Activated T-helper 1 cell treated with anti-CD3 and anti-CD28 coated beads, Interleukin-12 subunit alpha, Interleukin-12 subunit beta, Interleukin-2, Interleukin-4 antibody, amounts not matched to agents 30 ng/mL and 10 ng/mL and 1 ng/mL, durations not matched to agents 14 hours and 24 hours and 36 hours (primary cell): ENCODE results near the gene TSPAN1. TPM values are rescaled to one million over a fixed set of nuclear protein-coding genes. Genes with fewer than 3 reads are reported as not detected.

ENCODE experiments used
- DNase-seq: peaks from one replicate; pipeline ENCODE4 v3.0.0; 2021; ENCODE audit warnings: low spot score
- H3K27ac Mint-ChIP-seq: one replicate; pipeline ENCODE4 v1.8.0; 2021; ENCODE audit warnings: mild to moderate bottlenecking, mixed read lengths
- H3K27me3 Mint-ChIP-seq: one replicate; pipeline ENCODE4 v1.8.0; 2022; ENCODE audit warnings: mild to moderate bottlenecking, moderate library complexity, mixed read lengths; ENCODE audit not compliant: insufficient read depth
- H3K36me3 Mint-ChIP-seq: one replicate; pipeline ENCODE4 v1.8.0; 2021; ENCODE audit warnings: low read depth, mixed read lengths
- H3K4me1 Mint-ChIP-seq: one replicate; pipeline ENCODE4 v1.8.0; 2021; ENCODE audit warnings: low read depth, mixed read lengths
- H3K4me3 Mint-ChIP-seq: one replicate; pipeline ENCODE4 v1.8.0; 2021; ENCODE audit warnings: mild to moderate bottlenecking, moderate library complexity, mixed read lengths
- H3K9me3 Mint-ChIP-seq: one replicate; pipeline ENCODE4 v1.8.0; 2021; ENCODE audit warnings: mixed read lengths
- intact Hi-C: fragments of 100-400 bp; cut with micrococcal nuclease; formaldehyde crosslinking; loops from one replicate; pipeline ENCODE4 v1.15.1; 2024
- total RNA-seq: library from RNA; stranded (reverse); gene quantifications from 2 replicates; pipeline ENCODE4 v1.2.3, GENCODE V29; 2022

Gene TSPAN1
- total RNA-seq: not detected in 2 replicates

DNA sequence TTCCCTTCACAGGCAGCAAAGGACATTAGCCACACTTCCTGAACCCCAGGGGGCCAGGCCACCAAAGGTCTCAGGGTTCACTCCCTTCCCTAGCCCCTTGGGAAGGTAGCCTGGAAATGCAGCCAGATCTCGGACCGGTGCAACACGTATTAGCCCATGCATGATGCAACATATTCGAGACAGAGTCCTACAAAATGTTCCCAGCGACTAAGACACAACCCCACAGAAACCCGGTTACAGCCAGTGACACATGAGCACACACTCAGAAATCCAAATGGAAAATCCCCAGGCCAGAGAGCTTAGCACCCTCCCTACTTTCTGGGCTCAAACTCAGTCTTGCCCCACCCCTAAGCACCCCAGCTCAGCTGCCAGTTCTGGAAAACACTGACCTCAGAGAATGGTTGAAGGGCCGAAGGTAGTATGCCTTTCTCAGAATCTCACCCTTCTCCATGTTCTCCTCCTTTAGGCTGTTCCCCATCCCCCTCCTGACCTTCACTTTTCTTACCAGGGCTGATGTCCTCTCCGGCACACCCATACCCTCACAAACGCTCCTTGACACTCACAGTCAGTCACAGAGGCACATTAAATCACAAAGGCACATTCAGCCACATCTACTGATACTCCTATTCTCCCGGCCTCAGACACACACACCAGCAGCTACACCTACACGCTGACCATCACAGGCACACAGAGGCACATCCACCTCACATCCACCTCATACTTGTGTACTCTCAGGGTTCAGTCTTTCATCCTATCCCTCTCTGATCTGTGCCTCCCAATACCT, at the start of gene TSPAN1:
Gene TSPAN1 (plus strand): TSS at position 640 of the 784 bp plus-strand sequence. CDS start 6,021 bp downstream, outside the sequence.
- Mint-ChIP-seq H3K9me3 (no peaks in the 10 kb centered on the region), H3K4me3 (no peak within 1 kb of the TSS), H3K27me3 (peaks cover 12% of the 10 kb centered on the region), H3K4me1 (no peaks in the 10 kb centered on the region), H3K27ac (no peak within 1 kb of the TSS), H3K36me3 (no peaks in the 10 kb centered on the region)
- no peak for DNase-seq
- intact Hi-C loops: no loop called here

- no peak for DNase-seq
- H3K27me3 Mint-ChIP-seq: peaks cover 46% of the 10 kb centered on the region
- no peak overlapping the region for H3K27ac Mint-ChIP-seq
- no peaks in the 10 kb centered on the region for H3K36me3 Mint-ChIP-seq
- H3K9me3 Mint-ChIP-seq: no peaks in the 10 kb centered on the region
- intact Hi-C loops: no loop called here
- H3K4me1 Mint-ChIP-seq: peaks cover 26% of the 10 kb centered on the region
- H3K4me3 Mint-ChIP-seq: no peak overlapping the region
Measured at GRCh38 chr1:46128344-46128743, 46.5 kb upstream of the TSPAN1 start.

- no peaks in the 10 kb centered on the region for H3K36me3 Mint-ChIP-seq
- no peak overlapping the region for H3K4me3 Mint-ChIP-seq
- DNase-seq: no peak
- peaks cover 42% of the 10 kb centered on the region for H3K4me1 Mint-ChIP-seq
- H3K9me3 Mint-ChIP-seq: no peaks in the 10 kb centered on the region
- no peak overlapping the region for H3K27ac Mint-ChIP-seq
- H3K27me3 Mint-ChIP-seq: peaks cover 55% of the 10 kb centered on the region
- intact Hi-C loops: loop anchor here (5.0 kb wide), 2 partner anchors 212 to 378 kb away; partner anchors contain the start of genes IPP and NSUN4
Measured at GRCh38 chr1:46130121-46130520, 44.8 kb upstream of the TSPAN1 start.

DNA sequence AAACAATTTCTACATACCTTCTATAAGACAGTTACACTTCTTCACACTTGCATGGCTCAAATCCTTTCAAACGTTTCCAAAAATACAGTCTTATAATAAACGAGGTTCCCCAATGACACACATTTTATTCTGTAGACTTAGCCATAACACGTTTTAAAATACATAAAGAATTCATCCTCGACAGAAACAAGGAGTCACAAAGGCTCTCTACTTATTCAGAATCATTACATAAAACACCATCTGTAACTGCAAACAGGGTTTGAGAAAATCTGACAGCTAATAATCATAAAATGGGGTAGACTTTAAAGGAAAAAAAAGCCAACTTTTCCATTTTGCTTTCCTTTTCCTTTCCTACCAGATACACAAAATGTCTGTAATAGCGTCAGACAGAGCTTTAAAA, 44.3 kb upstream of the TSPAN1 start:
- Mint-ChIP-seq H3K9me3 (no peaks in the 10 kb centered on the region), H3K4me1 (peaks cover 42% of the 10 kb centered on the region), H3K27ac (no peak overlapping the region), H3K4me3 (no peak overlapping the region), H3K27me3 (peaks cover 55% of the 10 kb centered on the region), H3K36me3 (no peaks in the 10 kb centered on the region)
- intact Hi-C loops: loop anchor here (1.0 to 5.0 kb wide), 3 partner anchors 68 to 378 kb away; partner anchors contain the start of genes IPP and NSUN4
- DNase-seq: no peak

GRCh38 chr1:46131093-46131492, 43.8 kb upstream of the TSPAN1 start:
- intact Hi-C loops: loop anchor here (1.0 to 5.0 kb wide), 3 partner anchors 69 to 379 kb away; partner anchors contain the start of genes IPP and NSUN4
- no peaks in the 10 kb centered on the region for H3K9me3 Mint-ChIP-seq
- H3K27me3 Mint-ChIP-seq: peaks cover 57% of the 10 kb centered on the region
- H3K27ac Mint-ChIP-seq: no peak overlapping the region
- peaks cover 42% of the 10 kb centered on the region for H3K4me1 Mint-ChIP-seq
- DNase-seq: no peak
- peak overlapping the region; percentile 96 for H3K4me3 Mint-ChIP-seq
- H3K36me3 Mint-ChIP-seq: no peaks in the 10 kb centered on the region

DNA sequence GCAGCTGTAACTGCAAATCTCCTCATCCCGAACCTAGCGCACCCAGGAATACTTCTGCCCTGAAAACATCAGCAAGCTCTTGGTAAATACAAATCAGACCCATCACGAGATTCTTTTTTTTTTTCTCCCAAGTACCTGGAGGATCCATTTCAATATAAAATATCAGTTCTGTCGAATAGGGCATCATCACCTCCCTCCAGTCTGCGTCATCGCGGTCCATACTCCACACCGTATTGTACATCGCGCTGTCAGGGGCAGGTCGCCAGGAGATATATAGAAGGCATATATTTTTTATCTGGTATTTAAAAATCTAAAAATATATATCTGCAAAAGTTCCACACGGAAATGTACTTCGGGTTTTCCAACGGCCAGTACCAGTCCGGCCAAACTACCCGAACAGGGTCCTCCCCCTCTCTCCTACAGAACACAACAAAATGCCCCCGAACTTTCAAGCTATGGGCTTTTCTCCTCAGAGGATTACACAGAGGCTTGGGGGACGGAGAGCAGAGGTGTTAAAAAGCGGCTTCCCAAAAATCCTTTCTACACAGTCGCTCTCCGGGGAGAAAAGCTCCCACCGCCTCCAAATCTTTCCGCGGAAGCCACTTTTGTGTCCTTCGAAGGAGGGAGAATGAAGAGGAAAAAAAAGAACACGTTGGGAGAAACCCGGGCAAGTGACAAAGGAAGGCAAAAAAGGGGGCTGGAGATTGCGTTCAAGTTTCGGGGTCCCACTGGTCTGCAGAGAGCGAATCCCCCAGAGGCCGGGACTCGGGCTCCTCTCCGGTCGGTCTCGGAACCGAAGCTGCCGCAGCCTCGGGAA, 43.0 kb upstream of the TSPAN1 start:
- Mint-ChIP-seq H3K27ac (peak overlapping the region; percentile 71), H3K4me1 (peaks cover 42% of the 10 kb centered on the region), H3K9me3 (no peaks in the 10 kb centered on the region), H3K36me3 (no peaks in the 10 kb centered on the region), H3K4me3 (peak overlapping the region; percentile 96), H3K27me3 (peaks cover 65% of the 10 kb centered on the region)
- peak; percentile 1 for DNase-seq
- intact Hi-C loops: loop anchor here (1.0 to 5.0 kb wide), 6 partner anchors 35 to 445 kb away; partner anchors contain the start of genes GPBP1L1, IPP and NSUN4

DNA sequence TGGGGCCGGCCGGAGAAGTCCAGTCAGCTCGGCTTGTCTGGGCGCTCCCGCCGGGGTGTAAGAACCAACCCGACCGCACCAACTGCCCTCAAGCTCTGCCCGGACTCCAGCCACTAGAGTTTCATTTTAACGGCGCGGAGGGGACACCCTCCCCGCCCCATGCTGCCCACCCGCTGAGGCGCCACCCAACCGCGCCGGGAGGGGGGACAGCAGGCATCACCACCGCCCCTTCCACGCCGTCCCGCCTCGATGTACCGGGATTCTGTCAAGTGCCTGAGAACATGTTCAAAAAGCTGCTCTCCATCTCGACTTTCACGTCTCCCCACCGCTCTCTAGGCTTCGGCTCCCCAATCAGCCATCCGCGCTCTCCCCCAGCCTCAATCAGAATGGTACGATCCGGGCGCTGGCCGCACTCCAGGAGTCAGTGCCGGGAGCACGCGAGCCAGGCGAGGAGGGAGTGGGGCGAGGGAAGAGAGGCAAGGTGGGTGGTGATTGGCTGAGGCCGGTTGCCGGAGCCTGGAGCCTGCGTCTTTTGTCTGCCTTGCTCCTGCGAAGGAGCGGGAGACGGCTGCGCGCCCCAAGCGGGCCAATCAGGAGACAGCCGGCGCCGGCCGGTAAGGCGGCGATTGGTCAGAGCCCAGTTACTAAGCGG, 42.2 kb upstream of the TSPAN1 start, which contains the start of gene PIK3R3:
Gene PIK3R3 (minus strand): TSS at position 101 of the 652 bp plus-strand sequence. CDS start 677 bp downstream, outside the sequence.
- Mint-ChIP-seq H3K36me3 (no peaks in the 10 kb centered on the region), H3K27ac (peak within 1 kb of the TSS; percentile 98), H3K9me3 (no peaks in the 10 kb centered on the region), H3K4me3 (peak within 1 kb of the TSS; percentile 96), H3K27me3 (peaks cover 64% of the 10 kb centered on the region), H3K4me1 (peaks cover 42% of the 10 kb centered on the region)
- peak; percentile 89 for DNase-seq
- intact Hi-C loops: loop anchor here (1.0 to 5.0 kb wide), 8 partner anchors 34 to 548 kb away; partner anchors contain the start of genes GPBP1L1, IPP, NASP and NSUN4

GRCh38 chr1:46133181-46133658, 41.7 kb upstream of the TSPAN1 start:
- peak overlapping the region; percentile 96 for H3K4me3 Mint-ChIP-seq
- no peaks in the 10 kb centered on the region for H3K9me3 Mint-ChIP-seq
- DNase-seq: no peak
- peaks cover 58% of the 10 kb centered on the region for H3K27me3 Mint-ChIP-seq
- H3K4me1 Mint-ChIP-seq: peaks cover 42% of the 10 kb centered on the region
- intact Hi-C loops: loop anchor here (1.0 to 5.0 kb wide), 8 partner anchors 34 to 549 kb away; partner anchors contain the start of genes GPBP1L1, IPP, NASP and NSUN4
- H3K36me3 Mint-ChIP-seq: no peaks in the 10 kb centered on the region
- H3K27ac Mint-ChIP-seq: peak overlapping the region; percentile 98

- peak overlapping the region; percentile 96 for H3K4me3 Mint-ChIP-seq
- H3K36me3 Mint-ChIP-seq: no peaks in the 10 kb centered on the region
- intact Hi-C loops: loop anchor here (1.0 to 5.0 kb wide), 8 partner anchors 33 to 550 kb away; partner anchors contain the start of genes GPBP1L1, IPP, NASP and NSUN4
Measured at GRCh38 chr1:46133781-46134350, 41.0 kb upstream of the TSPAN1 start.

GRCh38 chr1:46134660-46135331, 40.1 kb upstream of the TSPAN1 start:
- Mint-ChIP-seq H3K4me1 (peaks cover 42% of the 10 kb centered on the region), H3K4me3 (no peak overlapping the region), H3K27me3 (peaks cover 53% of the 10 kb centered on the region), H3K27ac (no peak overlapping the region), H3K36me3 (no peaks in the 10 kb centered on the region), H3K9me3 (no peaks in the 10 kb centered on the region)
- intact Hi-C loops: loop anchor here (5.0 kb wide), 2 partner anchors 208 to 382 kb away; partner anchors contain the start of genes IPP and NSUN4
- no peak for DNase-seq

More at GRCh38 chr1:46133781-46134350, 41.0 kb upstream of the TSPAN1 start:
- Mint-ChIP-seq H3K27me3 (peaks cover 57% of the 10 kb centered on the region), H3K27ac (no peak overlapping the region), H3K9me3 (no peaks in the 10 kb centered on the region), H3K4me1 (peaks cover 42% of the 10 kb centered on the region)
- no peak for DNase-seq

DNA sequence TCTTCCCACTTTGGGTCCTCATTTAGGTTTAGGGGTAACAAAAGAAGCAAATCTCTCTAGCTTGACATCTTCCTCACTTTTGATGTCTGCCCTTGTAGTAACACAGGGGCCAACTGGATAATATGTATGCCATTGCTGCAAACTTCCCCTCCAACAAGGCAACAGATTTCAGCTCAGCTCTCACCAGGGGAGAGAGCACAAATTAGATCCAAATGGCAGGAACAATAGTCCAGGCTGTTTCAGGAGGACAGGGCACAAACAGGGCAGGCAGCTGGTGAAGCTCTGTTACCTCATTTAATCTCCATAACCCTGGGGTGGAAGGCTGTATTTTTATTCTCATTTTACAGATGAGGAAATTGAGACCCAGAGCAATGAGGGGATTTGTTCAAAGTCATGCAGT, 38.2 kb upstream of the TSPAN1 start:
- H3K27me3 Mint-ChIP-seq: peaks cover 35% of the 10 kb centered on the region
- no peak overlapping the region for H3K4me3 Mint-ChIP-seq
- intact Hi-C loops: no loop called here

More for the DNA sequence above, 38.2 kb upstream of the TSPAN1 start:
- Mint-ChIP-seq H3K36me3 (no peaks in the 10 kb centered on the region), H3K27ac (no peak overlapping the region), H3K9me3 (no peaks in the 10 kb centered on the region), H3K4me1 (peaks cover 28% of the 10 kb centered on the region)
- DNase-seq: no peak
